ENCODE results near the gene LRRC52. TPM values are rescaled to one million over a fixed set of nuclear protein-coding genes. Genes with fewer than 3 reads are reported as not detected.

Gene LRRC52
- total RNA-seq, 2 donors from 2014 or later, result not detected

DNA sequence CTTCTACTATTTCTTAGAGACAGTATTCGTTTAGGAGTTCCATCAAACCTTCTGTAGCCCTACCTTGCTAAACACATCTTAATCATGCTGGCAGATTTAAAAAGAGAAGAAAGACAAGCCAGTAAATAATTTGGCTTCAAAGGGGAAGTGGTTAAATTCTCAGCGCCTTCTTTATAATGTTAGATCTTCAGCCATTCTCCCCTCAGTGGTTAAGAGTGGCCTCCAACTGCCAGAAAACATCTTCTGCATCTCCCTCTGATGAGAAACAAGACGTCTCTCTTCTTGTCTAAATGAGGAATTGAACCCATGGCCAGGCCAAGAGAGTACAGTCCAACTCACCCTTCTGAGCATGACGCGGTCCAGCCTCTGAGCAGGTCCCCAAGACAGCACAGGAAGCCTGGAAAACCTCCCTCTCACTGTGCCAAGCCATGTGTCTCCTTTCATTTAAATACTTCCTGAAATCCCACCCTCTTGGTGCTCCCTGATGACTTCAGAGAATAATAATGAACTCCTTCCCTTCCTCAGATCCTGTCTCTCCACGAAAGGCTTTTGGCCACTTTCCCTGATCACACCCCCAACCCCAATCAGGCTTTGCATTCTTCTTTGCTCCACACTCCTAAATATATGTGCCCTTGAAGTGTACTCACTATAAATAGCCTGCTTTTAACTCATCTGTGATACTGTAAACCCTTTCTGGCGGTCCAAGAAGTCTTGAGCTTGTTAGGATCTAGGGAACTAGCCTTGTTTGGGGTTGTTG lies 16.4 kb upstream of the LRRC52 start:
- intact Hi-C loops (cut with DNase I), result no loop called here
- TF ChIP-seq, protein P1, sequence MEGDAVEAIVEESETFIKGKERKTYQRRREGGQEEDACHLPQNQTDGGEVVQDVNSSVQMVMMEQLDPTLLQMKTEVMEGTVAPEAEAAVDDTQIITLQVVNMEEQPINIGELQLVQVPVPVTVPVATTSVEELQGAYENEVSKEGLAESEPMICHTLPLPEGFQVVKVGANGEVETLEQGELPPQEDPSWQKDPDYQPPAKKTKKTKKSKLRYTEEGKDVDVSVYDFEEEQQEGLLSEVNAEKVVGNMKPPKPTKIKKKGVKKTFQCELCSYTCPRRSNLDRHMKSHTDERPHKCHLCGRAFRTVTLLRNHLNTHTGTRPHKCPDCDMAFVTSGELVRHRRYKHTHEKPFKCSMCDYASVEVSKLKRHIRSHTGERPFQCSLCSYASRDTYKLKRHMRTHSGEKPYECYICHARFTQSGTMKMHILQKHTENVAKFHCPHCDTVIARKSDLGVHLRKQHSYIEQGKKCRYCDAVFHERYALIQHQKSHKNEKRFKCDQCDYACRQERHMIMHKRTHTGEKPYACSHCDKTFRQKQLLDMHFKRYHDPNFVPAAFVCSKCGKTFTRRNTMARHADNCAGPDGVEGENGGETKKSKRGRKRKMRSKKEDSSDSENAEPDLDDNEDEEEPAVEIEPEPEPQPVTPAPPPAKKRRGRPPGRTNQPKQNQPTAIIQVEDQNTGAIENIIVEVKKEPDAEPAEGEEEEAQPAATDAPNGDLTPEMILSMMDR (IDR thresholded peaks at IDR 0.05), result no peak
- DNase-seq, result no peak
- no peak overlapping the region for H3K4me3 ChIP-seq
- no peaks in the 10 kb centered on the region for H3K36me3 ChIP-seq
- H3K27me3 ChIP-seq, result no peaks in the 10 kb centered on the region
- no peak overlapping the region for H3K27ac ChIP-seq
- H3K9ac ChIP-seq (ENCODE audit: low read depth in 2 of 2, low read length in 2 of 2), result no peak overlapping the region
- no peaks in the 10 kb centered on the region for H3K4me1 ChIP-seq
- no peaks in the 10 kb centered on the region for H3K9me3 ChIP-seq

DNA sequence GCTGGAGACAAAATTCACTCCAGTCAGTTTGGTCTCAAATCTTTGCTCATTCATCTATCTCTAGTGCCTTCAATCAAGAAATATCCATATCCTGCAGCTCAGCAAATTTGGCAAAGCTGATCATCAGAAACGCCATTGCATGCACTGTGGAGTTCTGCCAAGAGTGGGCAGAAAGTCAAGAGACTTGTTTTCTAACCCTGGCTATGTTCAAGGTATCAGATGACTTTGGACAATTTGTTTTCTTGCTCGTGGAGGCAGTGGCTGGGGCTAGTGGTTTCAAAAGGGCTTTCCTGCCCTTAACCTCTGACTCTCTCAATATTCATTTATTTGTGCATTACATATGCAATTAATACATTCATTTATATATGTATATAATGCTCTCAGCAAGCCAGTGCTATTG lies 12.8 kb upstream of the LRRC52 start:
- H3K4me1 ChIP-seq, result no peaks in the 10 kb centered on the region
- no peak overlapping the region for H3K4me3 ChIP-seq
- no peaks in the 10 kb centered on the region for H3K36me3 ChIP-seq
- no peaks in the 10 kb centered on the region for H3K9me3 ChIP-seq
- H3K27me3 ChIP-seq, result no peaks in the 10 kb centered on the region
- no peak for DNase-seq
- no peak overlapping the region for H3K27ac ChIP-seq
- no peak overlapping the region for H3K9ac ChIP-seq (ENCODE audit: low read depth in 2 of 2, low read length in 2 of 2)
- TF ChIP-seq, protein P1 (IDR thresholded peaks at IDR 0.05), result no peak
- intact Hi-C loops (cut with DNase I), result no loop called here

GRCh38 chr1:165532053-165532452 lies 11.7 kb upstream of the LRRC52 start:
- intact Hi-C loops (cut with DNase I), result no loop called here
- no peak overlapping the region for H3K9ac ChIP-seq (ENCODE audit: low read depth in 2 of 2, low read length in 2 of 2)
- no peaks in the 10 kb centered on the region for H3K27me3 ChIP-seq
- TF ChIP-seq, protein P1 (IDR thresholded peaks at IDR 0.05), result no peak
- no peaks in the 10 kb centered on the region for H3K9me3 ChIP-seq
- H3K36me3 ChIP-seq, result no peaks in the 10 kb centered on the region
- H3K27ac ChIP-seq, result no peak overlapping the region
- H3K4me1 ChIP-seq, result no peaks in the 10 kb centered on the region
- no peak for DNase-seq
- no peak overlapping the region for H3K4me3 ChIP-seq

DNA sequence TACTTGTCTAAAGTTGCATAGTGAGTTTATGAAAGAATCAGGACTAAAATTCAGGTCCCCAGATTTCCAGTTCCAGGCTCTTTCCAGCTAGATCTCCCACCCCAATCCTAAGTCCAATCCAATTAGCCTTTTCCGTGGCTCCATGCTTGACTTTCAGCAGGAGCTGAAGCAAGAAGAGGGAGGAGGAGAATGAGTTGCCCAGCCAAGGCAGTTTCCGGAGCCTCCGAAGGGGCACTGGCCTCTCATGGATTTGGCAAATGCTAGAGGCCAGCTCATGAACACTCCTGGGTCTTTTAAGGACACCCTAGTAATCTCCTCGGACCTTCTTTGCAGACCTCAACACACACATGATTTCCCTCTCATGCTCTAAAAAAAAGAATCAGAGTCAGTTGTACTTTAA lies 10.5 kb upstream of the LRRC52 start:
- no peaks in the 10 kb centered on the region for H3K4me1 ChIP-seq
- no peak overlapping the region for H3K9ac ChIP-seq (ENCODE audit: low read depth in 2 of 2, low read length in 2 of 2)
- TF ChIP-seq, protein P1 (IDR thresholded peaks at IDR 0.05), result no peak
- DNase-seq, result no peak
- no peak overlapping the region for H3K27ac ChIP-seq
- no peaks in the 10 kb centered on the region for H3K9me3 ChIP-seq
- intact Hi-C loops (cut with DNase I), result no loop called here
- H3K36me3 ChIP-seq, result no peaks in the 10 kb centered on the region
- H3K27me3 ChIP-seq, result no peaks in the 10 kb centered on the region
- no peak overlapping the region for H3K4me3 ChIP-seq

DNA sequence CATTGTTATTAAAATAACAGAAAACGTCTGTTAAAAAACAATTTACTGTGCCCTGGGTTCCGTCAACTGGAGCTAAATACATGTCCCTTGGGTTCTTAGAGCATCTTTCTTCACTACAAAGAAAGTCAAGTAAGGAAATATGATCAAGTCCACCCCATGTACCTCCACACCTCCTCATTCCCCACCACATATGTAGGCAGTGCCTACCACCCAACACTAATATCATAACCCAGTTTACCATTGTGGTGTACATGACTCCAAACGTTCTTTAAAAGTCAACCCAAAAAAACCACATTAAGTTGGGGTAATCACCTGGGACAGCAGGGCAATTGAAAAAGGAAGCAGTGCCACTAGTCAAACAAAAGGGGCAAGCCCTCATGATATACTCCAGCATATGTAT lies 7.8 kb upstream of the LRRC52 start:
- no peaks in the 10 kb centered on the region for H3K36me3 ChIP-seq
- no peak overlapping the region for H3K27ac ChIP-seq
- no peak for DNase-seq
- no peak overlapping the region for H3K4me3 ChIP-seq
- no peaks in the 10 kb centered on the region for H3K27me3 ChIP-seq
- no peaks in the 10 kb centered on the region for H3K9me3 ChIP-seq
- no peak overlapping the region for H3K9ac ChIP-seq (ENCODE audit: low read depth in 2 of 2, low read length in 2 of 2)
- intact Hi-C loops (cut with DNase I), result no loop called here
- TF ChIP-seq, protein P1 (IDR thresholded peaks at IDR 0.05), result no peak
- H3K4me1 ChIP-seq, result no peaks in the 10 kb centered on the region
